NOMO-1 treated with dmso at 0.1 percent for 144 hours (cell line): ENCODE measurements around the gene SULT1B1.

Experiments used
- DNase-seq: peaks from one replicate; lab custom pipeline; 2025; ENCODE audit not compliant: unreplicated experiment; lab: John Stamatoyannopoulos, UW

SULT1B1 gene

DNA sequence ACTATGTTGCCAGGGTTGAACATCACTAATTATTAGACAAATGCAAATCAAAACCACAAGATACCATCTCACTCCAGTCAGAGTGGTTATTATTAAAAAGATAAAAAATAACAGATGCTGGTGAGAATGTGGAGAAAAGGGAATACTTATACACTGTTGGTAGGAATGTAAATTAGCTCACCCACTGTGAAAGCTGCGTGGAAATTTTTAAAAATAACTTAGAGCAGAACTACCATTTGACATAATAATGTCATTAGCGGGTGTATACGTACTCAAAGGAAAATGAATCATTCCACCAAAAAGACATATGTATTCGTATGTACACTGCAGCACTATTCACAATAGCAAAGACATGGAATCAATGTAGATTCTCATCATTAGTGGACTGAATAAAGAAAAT is 58.7 kb downstream of the SULT1B1 start:
- DNase-seq = no peak

DNA sequence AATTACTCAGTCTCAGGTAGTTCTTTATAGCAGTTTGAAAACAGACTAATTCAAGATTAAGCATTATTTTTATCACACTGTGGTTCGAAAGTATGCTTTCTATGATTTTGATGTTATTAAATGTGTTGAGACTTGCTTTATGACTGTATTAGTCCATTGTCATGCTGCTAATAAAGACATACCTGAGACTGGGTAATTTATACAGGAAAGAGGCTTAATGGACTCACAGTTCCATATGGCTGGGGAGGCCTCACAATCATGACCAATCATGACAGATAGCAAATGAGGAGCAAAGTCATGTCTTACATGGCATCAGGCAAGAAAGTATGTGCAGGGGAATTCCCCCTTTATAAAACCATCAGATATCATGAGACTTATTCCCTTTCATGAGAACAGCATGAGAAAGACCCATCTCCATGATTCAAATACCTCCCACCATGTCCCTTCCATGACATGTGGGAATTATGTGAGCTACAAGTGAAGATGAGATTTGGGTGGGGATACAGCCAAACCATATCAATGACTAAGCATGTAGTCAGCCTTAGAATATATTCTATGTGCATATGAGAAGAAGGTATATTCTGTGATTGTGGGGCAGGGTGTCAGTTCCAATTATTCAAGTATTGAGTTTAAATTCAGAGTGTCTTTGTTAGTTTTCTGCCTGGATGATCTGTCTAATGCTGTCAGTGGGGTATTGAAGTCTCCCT is 62.7 kb downstream of the SULT1B1 start:
- no peak for DNase-seq

DNA sequence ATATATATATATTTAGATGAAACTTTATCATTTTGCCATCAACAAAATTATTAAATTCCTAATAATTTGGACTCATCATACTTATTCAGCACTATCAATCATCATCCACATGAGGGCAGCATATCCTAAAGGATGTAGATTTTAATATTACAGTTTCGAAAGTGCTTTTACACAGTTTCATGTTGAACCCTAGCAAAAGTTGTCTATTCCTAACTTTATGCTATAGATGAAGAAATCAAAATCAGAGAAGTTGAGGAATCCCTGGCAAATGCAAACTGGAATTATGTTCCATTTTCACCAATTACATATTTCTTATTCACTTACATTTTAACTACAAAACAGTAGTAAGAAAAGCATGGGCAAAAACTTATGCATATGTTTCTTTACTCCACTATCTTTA is 70.8 kb downstream of the SULT1B1 start:
- no peak for DNase-seq

DNA sequence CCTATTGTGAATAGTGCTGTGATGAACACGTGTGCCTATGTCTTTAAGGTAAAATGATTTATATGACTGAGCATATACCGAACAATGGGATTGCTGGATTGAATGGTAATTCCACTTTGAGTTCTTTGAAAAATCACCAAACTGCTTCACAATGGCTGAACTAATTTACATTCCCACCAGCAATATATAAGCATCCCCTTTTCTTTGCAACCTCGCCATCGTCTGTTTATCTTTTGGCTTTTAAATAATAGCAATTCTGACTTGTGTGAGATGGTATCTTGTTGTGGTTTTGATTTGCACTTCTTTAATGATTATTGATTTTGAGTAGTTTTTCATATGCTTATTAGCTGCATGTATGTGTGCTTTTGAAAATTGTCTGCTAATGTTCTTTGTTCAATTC is 75.6 kb downstream of the SULT1B1 start:
- DNase-seq = no peak
